ENCODE measurements around the gene SCAPER.

DNA sequence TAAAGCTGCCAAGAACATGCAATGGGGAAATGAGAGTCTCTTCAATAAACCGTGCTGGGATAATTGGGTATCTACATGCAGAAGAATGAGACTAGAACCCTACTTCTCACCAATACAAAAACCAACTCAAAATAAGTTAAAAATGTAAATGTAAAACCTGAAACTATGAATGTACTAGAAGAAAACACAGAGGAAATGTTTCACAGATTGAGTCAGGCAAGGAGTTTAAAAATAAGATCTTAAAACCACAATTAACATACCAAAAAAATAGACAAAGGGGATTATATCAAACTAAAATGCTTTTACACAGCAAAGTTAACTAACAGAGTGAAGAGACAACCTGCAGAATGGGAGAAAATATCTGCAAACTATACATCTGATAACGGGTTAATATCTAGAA lies 478.2 kb downstream of the SCAPER start:
- TF ChIP-seq, protein P1, sequence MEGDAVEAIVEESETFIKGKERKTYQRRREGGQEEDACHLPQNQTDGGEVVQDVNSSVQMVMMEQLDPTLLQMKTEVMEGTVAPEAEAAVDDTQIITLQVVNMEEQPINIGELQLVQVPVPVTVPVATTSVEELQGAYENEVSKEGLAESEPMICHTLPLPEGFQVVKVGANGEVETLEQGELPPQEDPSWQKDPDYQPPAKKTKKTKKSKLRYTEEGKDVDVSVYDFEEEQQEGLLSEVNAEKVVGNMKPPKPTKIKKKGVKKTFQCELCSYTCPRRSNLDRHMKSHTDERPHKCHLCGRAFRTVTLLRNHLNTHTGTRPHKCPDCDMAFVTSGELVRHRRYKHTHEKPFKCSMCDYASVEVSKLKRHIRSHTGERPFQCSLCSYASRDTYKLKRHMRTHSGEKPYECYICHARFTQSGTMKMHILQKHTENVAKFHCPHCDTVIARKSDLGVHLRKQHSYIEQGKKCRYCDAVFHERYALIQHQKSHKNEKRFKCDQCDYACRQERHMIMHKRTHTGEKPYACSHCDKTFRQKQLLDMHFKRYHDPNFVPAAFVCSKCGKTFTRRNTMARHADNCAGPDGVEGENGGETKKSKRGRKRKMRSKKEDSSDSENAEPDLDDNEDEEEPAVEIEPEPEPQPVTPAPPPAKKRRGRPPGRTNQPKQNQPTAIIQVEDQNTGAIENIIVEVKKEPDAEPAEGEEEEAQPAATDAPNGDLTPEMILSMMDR (IDR thresholded peaks at IDR 0.05): no peak
- no peak for TF ChIP-seq POLR2A (IDR thresholded peaks at IDR 0.05)
